ENCODE measurements around the gene HCAR3. TPM values are rescaled to one million over a fixed set of nuclear protein-coding genes. Genes with fewer than 3 reads are reported as not detected.

The HCAR3 gene
- total RNA-seq, 2 donors from 2014 or later, result 0.50 TPM; not detected in 1

DNA sequence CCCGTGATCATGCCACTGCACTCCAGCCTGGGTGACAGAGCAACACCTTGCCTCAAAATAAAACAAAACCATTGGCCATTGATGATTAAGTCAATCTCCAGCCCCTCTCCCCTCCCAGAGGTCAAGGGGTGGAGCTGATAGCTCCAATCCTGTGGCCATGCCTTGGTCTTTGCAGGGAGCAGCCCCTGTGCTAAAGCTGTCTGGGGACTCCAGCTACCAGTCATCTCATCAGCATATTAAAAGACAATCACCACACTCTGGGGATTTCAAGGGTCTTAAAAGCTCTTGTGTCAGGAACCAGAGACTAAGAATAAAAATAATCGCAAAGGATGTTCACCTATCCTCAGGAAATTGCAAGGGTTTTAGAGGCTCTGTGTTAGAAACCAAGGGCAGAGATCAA is 44.1 kb downstream of the HCAR3 start:
- Mint-ChIP-seq H3K36me3 (no peaks in the 10 kb centered on the region), H3K27ac (no peak overlapping the region), H3K4me3 (no peak overlapping the region), H3K27me3 (peaks cover 7 to 18% of the 10 kb centered on the region in 2 donors), H3K9me3 (no peaks in the 10 kb centered on the region), H3K4me1 (ENCODE audit: low read depth in 2 of 2) (no peaks in the 10 kb centered on the region)
- DNase-seq (ENCODE audit: low spot score) (no peak), ATAC-seq (no peak)

DNA sequence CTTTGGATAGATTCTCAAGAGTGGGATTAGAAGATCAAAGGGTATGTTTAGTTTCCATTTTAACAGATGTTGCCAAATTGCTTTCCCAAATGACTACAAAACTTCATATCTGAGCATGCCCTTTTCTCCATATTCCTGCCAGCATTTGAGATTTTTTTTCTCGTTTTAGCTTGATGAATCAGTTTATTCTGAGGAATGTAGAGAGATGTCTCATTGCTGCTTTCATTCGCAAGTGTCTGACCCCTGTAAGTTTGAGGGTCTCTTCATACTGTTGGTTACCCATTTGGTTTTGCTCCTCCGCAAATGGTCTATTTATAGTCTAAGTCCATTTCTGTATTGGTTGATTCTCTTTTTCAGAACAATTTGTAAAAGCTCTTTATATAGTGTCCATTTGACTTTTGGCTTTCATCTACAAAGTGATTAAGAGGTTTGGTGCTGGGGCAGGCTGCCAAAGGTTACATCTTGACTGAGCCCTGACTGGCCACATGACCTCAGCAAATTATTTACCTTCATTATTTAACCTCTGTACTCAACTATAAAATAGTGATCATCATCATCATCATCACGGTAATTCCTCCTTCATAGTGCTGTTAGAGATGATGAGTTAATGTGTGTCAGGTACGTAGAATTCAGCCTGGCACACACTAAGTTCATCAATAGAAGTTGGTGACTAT is 47.1 kb downstream of the HCAR3 start:
- Mint-ChIP-seq H3K4me1 (ENCODE audit: low read depth in 2 of 2) (no peaks in the 10 kb centered on the region), H3K36me3 (no peaks in the 10 kb centered on the region), H3K9me3 (no peaks in the 10 kb centered on the region), H3K27ac (no peak overlapping the region), H3K4me3 (no peak overlapping the region), H3K27me3 (peaks cover 2 to 11% of the 10 kb centered on the region in 2 donors)
- ATAC-seq (no peak), DNase-seq (ENCODE audit: low spot score) (no peak)

DNA sequence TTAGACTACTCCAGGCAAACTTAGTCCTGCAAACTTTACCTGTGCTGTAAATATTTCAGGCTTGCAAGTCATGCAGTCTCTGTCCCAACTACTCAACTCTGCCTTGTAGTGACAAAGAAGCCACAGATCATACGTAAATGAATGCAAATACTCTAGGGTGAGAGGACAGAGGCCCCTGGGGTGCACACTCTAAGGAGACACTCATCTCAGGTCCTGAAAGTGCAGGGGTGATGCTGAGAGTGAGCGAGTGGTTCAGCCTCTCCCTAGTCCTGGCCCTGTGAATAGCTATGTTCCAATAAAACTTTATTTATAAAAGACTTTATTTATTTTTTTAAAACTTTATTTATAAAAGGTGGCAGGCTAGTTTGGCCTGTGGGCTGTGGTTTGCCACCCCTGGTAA is 48.3 kb downstream of the HCAR3 start:
- Mint-ChIP-seq H3K4me3 (no peak overlapping the region), H3K27ac (no peak overlapping the region), H3K27me3 (peaks cover 0 to 5% of the 10 kb centered on the region in 2 donors), H3K9me3 (no peaks in the 10 kb centered on the region), H3K4me1 (ENCODE audit: low read depth in 2 of 2) (no peaks in the 10 kb centered on the region), H3K36me3 (no peaks in the 10 kb centered on the region)
- DNase-seq (ENCODE audit: low spot score) (no peak), ATAC-seq (no peak)

DNA sequence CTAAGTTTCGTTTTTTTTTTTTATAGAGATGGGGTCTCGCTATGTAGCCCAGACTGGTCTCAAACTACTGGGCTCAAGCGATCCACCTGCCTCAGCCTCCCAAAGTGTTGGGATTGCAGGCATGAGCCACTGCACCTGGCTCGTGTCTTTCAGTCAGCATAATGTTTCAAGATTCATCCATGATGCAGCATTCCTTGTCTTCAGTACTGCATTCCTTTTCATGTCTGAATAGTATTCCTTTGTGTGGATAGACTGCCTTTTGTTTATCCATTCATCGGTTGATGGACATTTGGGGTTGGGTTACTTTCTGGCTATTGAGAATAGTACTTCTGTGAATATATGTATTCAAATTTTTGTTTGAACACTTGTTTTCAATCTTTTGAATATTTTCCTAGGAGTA is 50.9 kb downstream of the HCAR3 start:
- H3K36me3 Mint-ChIP-seq, result no peaks in the 10 kb centered on the region
- H3K4me3 Mint-ChIP-seq, result no peak overlapping the region
- ATAC-seq (no peak), DNase-seq (ENCODE audit: low spot score) (no peak)
- H3K27ac Mint-ChIP-seq, result no peak overlapping the region
- no peaks in the 10 kb centered on the region for H3K9me3 Mint-ChIP-seq
- no peaks in the 10 kb centered on the region for H3K27me3 Mint-ChIP-seq
- H3K4me1 Mint-ChIP-seq (ENCODE audit: low read depth in 2 of 2), result no peaks in the 10 kb centered on the region

DNA sequence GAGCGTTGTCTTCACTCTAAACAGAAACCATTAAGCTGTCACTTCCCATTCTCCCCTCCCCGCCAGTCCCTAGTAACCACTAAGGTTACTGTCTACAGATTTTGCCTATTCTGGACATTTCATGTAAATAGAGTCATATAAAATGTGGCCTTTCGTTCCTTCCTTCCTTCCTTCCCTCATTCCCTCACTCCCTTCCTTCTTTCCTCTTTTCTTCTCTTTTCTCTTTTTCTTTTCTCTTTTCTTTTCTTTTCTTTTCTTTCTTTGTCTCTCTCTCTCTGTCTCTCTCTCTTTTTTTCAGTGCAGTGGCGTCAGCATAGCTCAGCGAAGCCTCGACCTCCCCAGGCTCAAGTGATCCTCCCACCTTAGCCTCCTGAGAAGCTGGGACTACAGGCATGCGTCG is 51.3 kb downstream of the HCAR3 start:
- no peak for DNase-seq (ENCODE audit: low spot score)
- H3K4me3 Mint-ChIP-seq, result no peak overlapping the region
- H3K4me1 Mint-ChIP-seq (ENCODE audit: low read depth in 2 of 2), result no peaks in the 10 kb centered on the region
- H3K27me3 Mint-ChIP-seq, result no peaks in the 10 kb centered on the region
- no peaks in the 10 kb centered on the region for H3K36me3 Mint-ChIP-seq
- ATAC-seq, result no peak
- H3K27ac Mint-ChIP-seq, result no peak overlapping the region
- H3K9me3 Mint-ChIP-seq, result no peaks in the 10 kb centered on the region

Other genes with a start within 250 kb of the HCAR3 start
- 10 to 100 TPM; 37.0 to 42.7 TPM for gene ZCCHC8, start 215.9 kb downstream of the HCAR3 start, total RNA-seq
- 100 to 1,000 TPM in 1 of 2 donors, 10 to 100 TPM in 1; 93.7 to 111 TPM for gene RSRC2, start 189.9 kb downstream of the HCAR3 start, total RNA-seq
- 100 to 1,000 TPM in 1 of 2 donors, 10 to 100 TPM in 1; 65.1 to 187 TPM for gene KNTC1, start 189.6 kb downstream of the HCAR3 start, total RNA-seq
- gene HCAR2, start 13.5 kb downstream of the HCAR3 start, total RNA-seq, result under 1 TPM in 1 of 2 donors, not detected in 1; 0.64 TPM
- gene HCAR1, start 14.0 kb upstream of the HCAR3 start, total RNA-seq, result not detected
- 10 to 100 TPM; 51.8 to 56.7 TPM for gene DENR, start 36.0 kb upstream of the HCAR3 start, total RNA-seq
- gene CCDC62, start 57.8 kb upstream of the HCAR3 start, total RNA-seq, result under 1 TPM; 0.50 TPM
- gene HIP1R, start 118.6 kb upstream of the HCAR3 start, total RNA-seq, result 10 to 100 TPM; 14.8 to 48.9 TPM
- 10 to 100 TPM; 42.6 to 46.9 TPM for gene VPS37B, start 179.3 kb upstream of the HCAR3 start, total RNA-seq
- 1 to 10 TPM; 4.5 to 6.3 TPM for gene ABCB9, start 249.7 kb upstream of the HCAR3 start, total RNA-seq

Measured in natural killer cell treated with Interleukin-12 subunit alpha and Interleukin-12 subunit beta and Interleukin-15 and Interleukin-18, amount 100 ng/mL, for 72 hours (primary cell).